Brain microvascular endothelial cell (primary cell): Measurements from ENCODE around the gene AURKAIP1.

Source experiments
- DNase-seq: peaks from one replicate; pipeline ENCODE4 v3.0.0-alpha.2; 2020
- H3K27ac ChIP-seq: fragments of 250-450 bp; sonication (Bioruptor Pico); 2 replicates; pipeline ENCODE4 v1.5.1; 2020; ENCODE audit warnings: mild to moderate bottlenecking, moderate library complexity
- H3K27me3 ChIP-seq: fragments of 250-450 bp; sonication (Bioruptor Pico); replicated peaks from 2 replicates; pipeline ENCODE4 v1.5.1; 2020; ENCODE audit warnings: mild to moderate bottlenecking
- H3K36me3 ChIP-seq: fragments of 250-450 bp; sonication (Bioruptor Pico); replicated peaks from 2 replicates; pipeline ENCODE4 v1.5.1; 2020; ENCODE audit warnings: mild to moderate bottlenecking
- H3K4me3 ChIP-seq: 2 replicates; pipeline ENCODE4 v1.5.1; 2011; ENCODE audit warnings: low read depth, mild to moderate bottlenecking, control low read depth, low read length, moderate library complexity
- in situ Hi-C: cut with HindIII; loops from 2 replicates; pipeline ENCODE4 v1.10.0; 2017; ENCODE audit warnings: low sequenced_read_pairs, low pct_ligation_motif_present
- TF ChIP-seq, protein P1 (sequence below): IDR thresholded peaks from 2 replicates; pipeline ENCODE4 v1.5.1; 2011; ENCODE audit warnings: low read depth, mild to moderate bottlenecking, moderate library complexity, low read length, control low read depth, inconsistent platforms; ENCODE audit errors: missing control alignments

The AURKAIP1 gene

GRCh38 chr1:1335283-1335682 lies 39.7 kb downstream of the AURKAIP1 start:
- Histone ChIP-seq H3K36me3 (peaks cover 28% of the 10 kb centered on the region), H3K27ac (no peak overlapping the region), H3K27me3 (no peaks in the 10 kb centered on the region), H3K4me3 (no peak overlapping the region)
- in situ Hi-C loops, result no loop called here
- TF ChIP-seq, protein P1, sequence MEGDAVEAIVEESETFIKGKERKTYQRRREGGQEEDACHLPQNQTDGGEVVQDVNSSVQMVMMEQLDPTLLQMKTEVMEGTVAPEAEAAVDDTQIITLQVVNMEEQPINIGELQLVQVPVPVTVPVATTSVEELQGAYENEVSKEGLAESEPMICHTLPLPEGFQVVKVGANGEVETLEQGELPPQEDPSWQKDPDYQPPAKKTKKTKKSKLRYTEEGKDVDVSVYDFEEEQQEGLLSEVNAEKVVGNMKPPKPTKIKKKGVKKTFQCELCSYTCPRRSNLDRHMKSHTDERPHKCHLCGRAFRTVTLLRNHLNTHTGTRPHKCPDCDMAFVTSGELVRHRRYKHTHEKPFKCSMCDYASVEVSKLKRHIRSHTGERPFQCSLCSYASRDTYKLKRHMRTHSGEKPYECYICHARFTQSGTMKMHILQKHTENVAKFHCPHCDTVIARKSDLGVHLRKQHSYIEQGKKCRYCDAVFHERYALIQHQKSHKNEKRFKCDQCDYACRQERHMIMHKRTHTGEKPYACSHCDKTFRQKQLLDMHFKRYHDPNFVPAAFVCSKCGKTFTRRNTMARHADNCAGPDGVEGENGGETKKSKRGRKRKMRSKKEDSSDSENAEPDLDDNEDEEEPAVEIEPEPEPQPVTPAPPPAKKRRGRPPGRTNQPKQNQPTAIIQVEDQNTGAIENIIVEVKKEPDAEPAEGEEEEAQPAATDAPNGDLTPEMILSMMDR, result no peak
- no peak for DNase-seq

DNA sequence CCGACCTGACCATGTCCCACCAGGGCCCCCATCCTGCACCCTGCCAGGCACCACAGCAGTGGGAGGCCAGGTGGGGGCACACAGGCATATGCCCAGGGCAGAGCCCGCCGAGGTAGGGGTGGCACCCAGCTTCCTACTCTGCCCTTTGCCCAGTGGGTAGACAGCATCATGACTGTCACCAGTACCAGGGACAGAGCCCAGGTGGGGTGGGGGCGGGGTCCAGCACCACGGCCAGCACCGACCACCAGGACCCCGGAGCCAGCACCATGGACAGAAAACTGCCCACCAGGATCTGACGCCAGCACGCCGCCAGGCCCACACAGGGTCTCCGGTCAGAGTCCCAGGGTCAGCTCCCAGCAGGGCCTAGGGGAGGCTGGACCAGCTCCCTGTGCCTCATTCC lies 40.2 kb downstream of the AURKAIP1 start:
- H3K4me3 ChIP-seq, result no peak overlapping the region
- DNase-seq, result no peak
- in situ Hi-C loops, result no loop called here
- H3K27ac ChIP-seq, result no peak overlapping the region
- no peaks in the 10 kb centered on the region for H3K27me3 ChIP-seq
- peaks cover 25% of the 10 kb centered on the region for H3K36me3 ChIP-seq
- TF ChIP-seq, protein P1, result no peak

GRCh38 chr1:1333551-1334241 lies 41.3 kb downstream of the AURKAIP1 start:
- Histone ChIP-seq H3K27me3 (no peaks in the 10 kb centered on the region), H3K4me3 (no peak overlapping the region), H3K27ac (no peak overlapping the region), H3K36me3 (peaks cover 20% of the 10 kb centered on the region)
- DNase-seq, result no peak
- TF ChIP-seq, protein P1, result no peak
- in situ Hi-C loops, result no loop called here

DNA sequence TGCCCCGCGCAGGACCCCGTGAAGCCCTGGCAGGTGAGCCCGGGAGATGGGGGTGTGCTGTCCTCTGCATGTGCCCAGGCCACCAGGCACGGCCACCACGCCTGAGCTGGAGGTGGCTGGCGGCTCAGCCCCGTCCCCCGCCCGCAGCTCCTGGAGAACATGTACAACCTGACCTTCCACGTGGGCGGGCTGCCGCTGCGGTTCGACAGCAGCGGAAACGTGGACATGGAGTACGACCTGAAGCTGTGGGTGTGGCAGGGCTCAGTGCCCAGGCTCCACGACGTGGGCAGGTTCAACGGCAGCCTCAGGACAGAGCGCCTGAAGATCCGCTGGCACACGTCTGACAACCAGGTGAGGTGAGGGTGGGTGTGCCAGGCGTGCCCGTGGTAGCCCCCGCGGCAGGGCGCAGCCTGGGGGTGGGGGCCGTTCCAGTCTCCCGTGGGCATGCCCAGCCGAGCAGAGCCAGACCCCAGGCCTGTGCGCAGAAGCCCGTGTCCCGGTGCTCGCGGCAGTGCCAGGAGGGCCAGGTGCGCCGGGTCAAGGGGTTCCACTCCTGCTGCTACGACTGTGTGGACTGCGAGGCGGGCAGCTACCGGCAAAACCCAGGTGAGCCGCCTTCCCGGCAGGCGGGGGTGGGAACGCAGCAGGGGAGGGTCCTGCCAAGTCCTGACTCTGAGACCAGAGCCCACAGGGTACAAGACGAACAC lies 42.1 kb downstream of the AURKAIP1 start:
- DNase-seq, result no peak
- H3K27ac ChIP-seq, result no peak overlapping the region
- in situ Hi-C loops, result no loop called here
- H3K27me3 ChIP-seq, result no peaks in the 10 kb centered on the region
- H3K4me3 ChIP-seq, result no peak overlapping the region
- TF ChIP-seq, protein P1, result no peak
- peaks cover 19% of the 10 kb centered on the region for H3K36me3 ChIP-seq

DNA sequence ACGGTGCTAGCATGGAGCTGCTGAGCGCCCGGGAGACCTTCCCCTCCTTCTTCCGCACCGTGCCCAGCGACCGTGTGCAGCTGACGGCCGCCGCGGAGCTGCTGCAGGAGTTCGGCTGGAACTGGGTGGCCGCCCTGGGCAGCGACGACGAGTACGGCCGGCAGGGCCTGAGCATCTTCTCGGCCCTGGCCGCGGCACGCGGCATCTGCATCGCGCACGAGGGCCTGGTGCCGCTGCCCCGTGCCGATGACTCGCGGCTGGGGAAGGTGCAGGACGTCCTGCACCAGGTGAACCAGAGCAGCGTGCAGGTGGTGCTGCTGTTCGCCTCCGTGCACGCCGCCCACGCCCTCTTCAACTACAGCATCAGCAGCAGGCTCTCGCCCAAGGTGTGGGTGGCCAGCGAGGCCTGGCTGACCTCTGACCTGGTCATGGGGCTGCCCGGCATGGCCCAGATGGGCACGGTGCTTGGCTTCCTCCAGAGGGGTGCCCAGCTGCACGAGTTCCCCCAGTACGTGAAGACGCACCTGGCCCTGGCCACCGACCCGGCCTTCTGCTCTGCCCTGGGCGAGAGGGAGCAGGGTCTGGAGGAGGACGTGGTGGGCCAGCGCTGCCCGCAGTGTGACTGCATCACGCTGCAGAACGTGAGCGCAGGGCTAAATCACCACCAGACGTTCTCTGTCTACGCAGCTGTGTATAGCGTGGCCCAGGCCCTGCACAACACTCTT lies 42.8 kb downstream of the AURKAIP1 start:
- TF ChIP-seq, protein P1, result no peak
- Histone ChIP-seq H3K27me3 (no peaks in the 10 kb centered on the region), H3K27ac (no peak overlapping the region), H3K4me3 (no peak overlapping the region), H3K36me3 (peaks cover 21% of the 10 kb centered on the region)
- DNase-seq, result no peak
- in situ Hi-C loops, result no loop called here
